Activated CD4-positive, alpha-beta T cell treated with anti-CD3 and anti-CD28 coated beads, Interleukin-2, Interleukin-4, amounts not matched to agents 100 ng/mL and 50 ng/mL, durations not matched to agents 16 hours and 8 hours (primary cell): ENCODE results near the gene TBC1D1.

ENCODE experiments used
- DNase-seq: peaks from one replicate; pipeline ENCODE4 v3.0.0-alpha.2; 2020; ENCODE audit warnings: low spot score

The TBC1D1 gene

DNA sequence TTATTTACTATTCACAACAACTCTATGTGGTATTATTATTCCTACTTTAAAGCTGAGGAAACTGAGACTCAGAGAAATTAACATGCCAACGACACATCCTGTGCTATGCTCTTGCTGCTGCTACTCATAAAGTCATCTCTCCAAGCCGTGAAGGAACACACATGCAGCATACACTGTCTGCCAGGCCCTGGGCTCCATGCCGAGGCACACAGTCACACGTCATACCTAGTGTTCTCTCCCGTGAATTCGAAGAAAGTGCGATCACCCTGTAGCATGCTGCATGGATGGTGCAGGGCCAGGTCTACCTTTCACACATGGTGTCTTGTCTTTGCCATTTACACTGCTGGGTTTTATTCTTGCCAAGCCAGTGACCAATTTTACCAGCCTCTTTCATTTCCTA is 34.1 kb downstream of the TBC1D1 start:
- DNase-seq = no peak

DNA sequence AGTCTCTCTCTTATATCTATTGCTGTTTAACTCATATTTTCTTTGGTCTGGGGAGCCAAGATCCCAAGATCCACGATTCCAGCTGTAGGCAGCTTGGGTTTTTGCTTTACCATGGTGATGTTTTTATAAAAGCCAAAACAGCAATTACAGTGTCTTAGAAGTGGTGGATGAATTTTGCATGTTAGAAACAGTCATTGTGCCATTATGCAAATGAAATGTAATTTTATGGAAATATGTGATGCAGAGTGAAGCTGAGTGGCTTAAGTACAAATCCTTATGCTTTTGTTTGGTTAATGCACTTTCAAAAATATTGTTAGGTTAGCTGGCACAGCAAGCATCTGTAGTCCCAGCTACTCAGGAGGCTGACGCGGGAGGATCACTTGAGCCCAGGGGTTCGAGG is 36.5 kb downstream of the TBC1D1 start:
- no peak for DNase-seq

DNA sequence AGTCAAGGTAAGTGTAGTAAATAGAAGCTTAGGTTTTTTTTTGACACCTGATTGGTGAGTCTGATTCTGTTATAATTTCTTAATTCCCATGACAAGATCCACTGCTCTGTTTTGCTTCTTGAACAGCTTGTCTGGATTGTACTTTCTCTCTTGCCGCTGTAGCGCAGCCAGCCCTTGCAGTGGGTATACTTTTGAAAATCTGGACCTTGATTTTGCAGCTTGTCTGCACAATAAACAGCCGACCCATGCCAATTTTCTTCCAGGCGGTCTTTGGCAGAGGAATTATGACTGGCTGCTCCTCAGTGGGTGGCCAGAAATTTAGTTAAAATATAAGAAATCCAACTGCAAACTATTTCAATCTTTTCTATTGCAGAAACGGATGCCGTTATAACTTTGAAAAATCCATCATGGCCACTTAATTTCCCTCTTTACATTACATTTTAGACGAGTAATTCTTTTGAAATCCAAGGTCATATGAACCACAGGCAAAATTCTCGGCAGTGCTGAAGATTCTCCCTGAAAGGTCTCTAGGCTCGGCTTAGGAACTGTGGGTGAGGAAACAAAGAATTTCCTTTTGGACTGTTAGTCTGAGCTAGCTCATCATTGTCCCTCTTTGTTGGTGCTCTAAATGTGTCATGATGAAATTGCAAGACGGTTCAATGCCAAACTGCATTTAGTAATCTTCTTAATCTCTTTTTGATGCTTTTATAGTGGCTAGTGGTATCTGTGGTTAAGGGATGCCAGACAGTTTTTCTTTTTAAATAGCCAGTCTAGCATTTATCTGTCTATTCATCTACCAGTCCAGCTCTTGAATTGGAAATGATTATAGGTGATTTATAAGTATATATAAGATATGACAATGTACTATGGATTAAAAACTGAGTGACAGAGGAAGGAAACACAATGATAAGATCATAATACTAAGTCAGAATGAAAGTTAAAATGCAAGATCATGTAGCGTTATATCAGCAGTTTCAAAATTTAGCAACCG is 37.8 kb downstream of the TBC1D1 start:
- DNase-seq = peak; percentile 44

DNA sequence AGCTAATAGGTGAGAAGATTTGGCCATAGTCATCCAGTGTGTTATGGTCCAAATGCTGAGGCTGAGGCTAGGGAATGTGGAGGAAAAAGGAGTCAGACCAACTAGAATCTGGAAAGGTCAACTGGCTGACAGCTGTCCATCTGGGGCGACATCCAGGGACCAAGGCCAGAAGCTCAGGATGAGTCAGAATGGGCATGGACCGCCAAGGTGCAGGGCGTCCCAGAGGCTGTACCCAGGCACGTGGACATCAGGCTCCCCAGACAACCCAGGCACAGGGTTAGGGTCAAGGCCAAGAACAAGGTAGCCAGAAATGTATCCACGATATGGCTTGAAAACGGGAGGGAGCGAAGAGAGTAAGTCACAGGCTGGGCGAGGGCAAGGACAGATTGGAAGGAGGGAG is 43.2 kb downstream of the TBC1D1 start:
- no peak for DNase-seq

DNA sequence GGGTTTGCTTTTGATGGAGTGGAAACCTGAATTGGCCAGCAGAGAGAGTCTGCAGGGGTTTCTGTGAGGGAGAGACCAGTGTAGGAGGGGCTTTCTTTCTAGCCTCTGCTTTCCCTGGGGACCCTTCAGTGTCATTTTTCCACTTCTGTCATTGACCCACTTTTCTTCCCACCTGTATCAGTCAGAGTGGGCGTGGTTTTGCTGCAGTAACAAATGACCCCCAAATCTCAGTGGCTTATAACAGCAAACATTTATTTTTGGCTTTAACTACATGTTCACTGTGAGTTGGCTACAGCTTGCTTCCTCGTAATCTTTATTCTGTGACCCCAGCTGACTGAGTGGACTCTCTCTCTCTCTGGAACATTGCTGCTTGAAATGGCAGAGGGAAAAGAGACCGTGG is 43.7 kb downstream of the TBC1D1 start:
- DNase-seq = no peak

DNA sequence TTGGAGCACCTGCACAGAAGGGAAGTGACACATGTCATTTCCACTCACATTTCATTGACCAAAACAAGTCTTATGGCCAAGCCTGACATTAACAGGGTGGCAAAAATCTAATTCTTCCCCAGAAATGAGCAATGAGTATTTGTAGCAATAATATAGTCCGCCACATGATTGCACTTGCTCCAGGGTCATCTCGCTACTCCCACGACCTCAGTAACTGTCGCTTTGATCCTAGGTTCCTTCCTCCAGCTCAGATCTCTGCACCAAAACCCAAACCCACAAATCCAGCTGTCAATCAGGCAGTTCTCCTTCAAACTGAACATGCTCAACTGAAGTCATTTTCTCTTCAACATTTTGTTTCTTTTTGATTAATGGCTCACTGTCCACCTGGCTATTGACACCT is 44.1 kb downstream of the TBC1D1 start:
- DNase-seq = no peak

DNA sequence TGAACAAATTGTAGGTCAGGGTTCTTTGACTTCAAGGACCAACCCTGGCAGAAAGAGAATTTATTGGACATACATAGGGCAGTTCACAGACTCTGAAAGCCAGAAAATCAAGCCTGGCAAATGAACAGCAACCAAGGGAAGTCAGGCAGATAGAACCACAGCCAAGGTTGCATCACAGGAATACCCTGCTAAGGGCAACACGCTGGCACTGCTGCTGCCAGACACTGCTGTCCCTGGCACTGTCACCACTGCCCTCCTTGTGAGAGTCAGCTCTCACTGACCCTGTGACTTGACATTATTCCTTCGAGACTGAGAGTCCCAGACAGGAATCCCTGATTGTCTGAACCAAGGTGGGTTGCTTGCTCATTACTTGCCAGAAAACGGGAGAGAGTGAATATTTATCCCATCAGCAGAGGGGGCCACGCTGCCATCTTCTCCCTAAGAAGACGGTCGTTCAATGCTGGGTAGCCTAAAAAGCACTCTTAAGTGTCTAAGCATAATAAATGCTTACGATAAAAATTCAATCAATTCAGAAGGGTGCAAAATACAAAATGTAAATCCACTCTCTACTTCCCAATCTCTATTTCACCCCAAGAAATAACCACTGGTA is 46.1 kb downstream of the TBC1D1 start:
- no peak for DNase-seq

DNA sequence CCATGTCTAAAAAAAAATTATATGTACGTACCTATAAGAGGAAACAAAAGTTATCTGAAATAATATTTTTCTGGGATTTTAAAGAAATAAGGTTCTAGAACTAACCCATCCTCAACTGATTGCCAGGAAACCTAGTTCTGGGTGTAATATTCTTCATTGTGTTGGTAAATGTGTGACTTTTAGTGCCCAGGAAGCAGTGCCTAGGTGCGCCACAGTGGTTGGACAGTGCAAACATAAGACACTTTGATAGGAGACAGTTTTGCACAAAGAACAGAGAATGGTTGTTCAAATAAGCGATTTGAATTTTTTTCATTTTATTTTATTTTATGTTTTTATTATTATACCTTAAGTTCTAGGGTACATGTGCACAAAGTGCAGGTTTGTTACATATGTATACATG is 47.3 kb downstream of the TBC1D1 start:
- no peak for DNase-seq

DNA sequence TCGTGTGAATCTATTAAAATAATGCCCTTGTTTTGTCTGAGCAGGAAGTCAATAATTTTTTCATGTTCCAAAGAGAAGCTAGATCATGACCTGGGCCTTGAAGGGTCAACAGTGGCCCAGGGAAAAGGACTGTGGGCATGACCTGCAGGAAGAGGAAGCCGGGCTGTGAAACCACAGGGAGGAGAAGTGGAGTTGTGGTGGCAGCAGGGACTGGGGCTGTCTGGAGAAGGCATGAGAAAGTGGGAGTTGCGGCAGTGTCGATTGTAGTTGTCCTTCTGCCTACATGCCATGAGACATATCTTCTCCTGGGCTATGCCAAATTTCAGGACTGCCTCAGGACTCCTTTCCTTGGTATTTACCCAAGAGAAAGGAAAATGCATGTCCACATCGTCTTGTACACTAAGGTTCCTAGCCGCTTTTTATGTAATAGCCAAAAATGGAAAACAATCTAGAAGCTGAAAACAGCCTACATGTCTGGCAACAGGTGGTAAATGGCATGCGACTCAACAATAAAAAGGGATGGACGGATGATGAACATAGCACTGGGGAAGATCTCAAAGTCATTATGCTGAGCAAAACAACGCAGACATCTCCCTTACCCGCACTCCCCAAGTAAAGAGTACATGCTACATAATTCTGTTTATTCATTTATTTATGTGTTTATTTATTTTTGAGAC is 55.8 kb downstream of the TBC1D1 start:
- no peak for DNase-seq

DNA sequence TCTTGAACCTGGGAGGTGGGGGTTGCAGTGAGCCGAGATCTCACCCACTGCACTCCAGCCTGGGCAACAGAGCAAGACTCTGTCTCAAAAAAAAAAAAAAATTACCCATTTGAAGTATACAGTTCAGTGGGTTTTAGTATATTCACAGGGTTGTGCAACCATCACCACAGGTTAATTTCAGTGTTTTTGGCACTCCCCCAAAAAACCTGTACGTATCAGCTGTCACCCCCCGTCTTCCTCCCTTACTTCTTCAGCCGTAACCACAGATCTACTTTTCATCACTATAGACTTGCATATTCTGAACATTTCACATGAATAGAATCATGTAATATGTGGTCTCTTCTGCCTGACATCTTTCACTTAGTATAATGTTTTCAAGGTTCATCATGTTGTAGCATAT is 57.7 kb downstream of the TBC1D1 start:
- DNase-seq = no peak

DNA sequence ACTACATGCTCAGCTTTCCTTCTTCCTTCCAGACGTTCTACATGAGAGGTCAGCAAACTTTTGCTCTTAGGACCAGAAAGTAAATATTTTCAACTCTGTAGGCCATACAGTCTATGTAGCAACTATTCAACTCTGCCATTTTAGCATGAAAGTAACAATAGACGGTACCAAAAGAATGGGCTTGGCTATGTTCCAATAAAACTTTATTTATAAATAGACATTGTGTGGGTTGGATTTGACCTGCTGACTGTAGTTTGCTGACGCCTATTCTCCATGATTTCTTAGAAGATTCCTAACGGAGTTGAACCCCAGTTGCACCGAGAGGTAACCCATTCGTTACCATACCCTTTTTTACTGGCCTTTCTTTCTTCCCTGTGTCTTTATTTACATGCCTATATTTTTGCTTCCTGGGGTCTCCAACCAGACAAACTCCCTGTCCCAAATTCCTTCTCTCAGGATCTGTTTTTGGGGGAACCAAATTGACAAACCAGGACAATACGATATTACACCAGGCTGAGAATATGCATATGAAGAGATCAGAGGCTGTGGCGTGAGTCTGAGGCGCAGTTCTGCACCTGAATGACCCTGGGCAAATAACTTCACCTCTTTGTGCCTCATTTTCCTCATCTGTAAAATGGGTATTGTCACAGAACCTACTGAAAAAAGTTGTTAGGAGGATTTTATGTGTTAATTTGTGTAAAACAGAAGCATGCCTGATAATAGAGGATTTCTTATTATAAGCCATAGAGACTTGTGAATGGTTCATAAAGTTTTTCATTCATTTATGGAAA is 58.9 kb downstream of the TBC1D1 start:
- no peak for DNase-seq

DNA sequence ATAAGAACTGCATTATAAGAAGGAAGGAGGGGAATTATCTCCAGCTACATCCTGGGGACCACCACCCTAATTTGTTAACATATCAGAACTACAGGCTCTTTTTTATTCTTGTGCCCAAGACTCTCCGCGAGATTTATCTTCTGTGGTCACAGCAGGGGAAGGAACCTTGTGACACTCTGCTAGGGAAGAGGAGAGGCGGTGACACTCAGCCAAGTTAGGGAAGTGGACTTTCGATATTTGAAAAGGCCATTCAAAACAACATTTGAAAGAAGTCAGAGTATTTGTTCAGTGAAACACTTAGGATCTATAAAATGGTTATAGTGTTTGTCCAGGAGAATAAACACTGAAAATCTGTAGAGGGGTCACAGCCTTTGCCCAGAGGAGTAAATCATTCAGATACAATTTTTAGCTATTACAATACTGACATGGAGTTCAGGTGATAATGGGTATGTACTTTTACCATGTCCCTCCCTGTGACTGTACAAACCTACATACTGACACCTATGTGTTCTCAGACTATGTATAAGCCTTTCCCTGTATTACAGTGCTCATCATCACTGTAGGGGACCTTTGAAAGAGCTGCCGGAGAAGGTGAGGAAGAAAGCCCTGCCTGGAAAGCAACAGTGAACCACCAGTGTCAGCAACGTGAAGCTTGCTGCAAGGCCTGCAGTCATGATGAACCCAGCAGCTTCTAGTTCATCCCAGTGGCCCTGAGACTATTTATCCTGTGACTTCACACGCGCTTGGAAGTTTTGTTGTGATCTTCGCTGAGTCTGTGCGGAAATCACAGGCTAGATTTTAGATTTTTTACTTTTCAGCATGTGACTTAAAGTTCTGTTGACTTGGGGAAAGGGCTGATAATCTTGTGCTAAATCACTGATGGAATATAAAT is 60.8 kb downstream of the TBC1D1 start:
- no peak for DNase-seq

DNA sequence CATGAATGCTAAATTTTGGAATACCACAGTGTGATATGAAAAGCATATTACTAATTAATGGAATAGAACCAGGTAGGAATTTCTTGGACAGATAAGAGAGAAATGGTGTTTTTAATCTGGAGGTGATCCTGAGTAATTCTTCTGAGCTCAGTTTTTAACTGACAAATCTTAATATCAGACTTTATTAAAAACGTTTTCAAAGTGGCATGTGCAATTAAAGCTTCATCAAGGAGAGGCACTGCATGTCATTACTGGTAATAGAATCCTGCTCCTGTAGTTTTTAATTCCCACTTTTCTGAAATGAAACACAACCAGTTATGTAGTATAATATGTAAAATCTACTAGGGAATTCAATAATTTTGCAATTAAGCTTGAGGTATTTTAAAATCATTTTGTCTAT is 62.3 kb downstream of the TBC1D1 start:
- no peak for DNase-seq

DNA sequence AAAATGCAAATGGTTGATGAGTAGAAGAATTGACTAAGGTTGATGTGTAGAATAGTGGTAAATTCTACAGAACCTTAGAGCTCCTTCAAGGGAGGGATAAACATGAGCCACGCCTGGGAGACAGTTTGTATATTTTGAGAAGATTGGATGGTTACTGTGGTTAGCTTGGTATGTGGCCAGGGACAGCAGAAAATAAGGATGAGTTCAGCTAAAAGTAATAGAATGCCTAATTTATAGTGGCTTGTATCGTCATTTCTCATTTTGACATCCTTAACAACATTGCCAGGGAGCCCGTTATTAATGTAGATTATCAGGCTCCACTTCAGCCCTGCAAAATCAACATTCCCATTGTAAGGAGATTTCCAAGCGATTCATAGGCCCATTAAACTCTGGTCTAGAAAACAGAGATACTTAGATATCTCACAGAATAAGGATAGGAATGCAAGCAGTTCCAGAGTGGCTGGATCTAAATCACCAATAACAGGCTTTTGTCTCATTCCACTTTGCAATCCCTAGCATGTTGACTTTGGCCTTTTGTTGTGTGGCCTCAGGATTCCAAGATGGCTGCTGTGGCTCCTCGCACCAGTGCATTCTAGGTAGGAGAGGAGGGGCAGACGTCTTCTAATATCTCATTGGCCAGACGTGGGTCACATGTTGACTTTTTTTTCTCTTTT is 62.9 kb downstream of the TBC1D1 start:
- DNase-seq = no peak

DNA sequence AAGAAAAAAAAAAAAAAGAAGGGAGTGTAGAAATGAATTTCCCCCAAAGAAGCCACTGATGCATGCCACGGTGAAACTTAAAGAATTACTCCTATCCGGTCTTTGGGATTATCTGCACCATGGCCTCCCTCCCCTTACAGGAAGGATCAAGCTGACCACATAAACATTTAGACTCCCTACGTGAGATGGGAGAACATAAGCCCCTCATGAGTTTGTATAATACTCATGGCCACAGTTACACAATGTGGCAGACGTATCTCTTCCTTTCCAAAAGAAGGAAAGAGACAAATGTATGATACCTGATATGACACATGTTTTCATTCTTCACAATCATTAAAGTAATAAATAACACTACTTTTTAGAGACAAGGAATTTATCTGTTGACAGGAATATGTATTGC is 66.1 kb downstream of the TBC1D1 start:
- DNase-seq = no peak

DNA sequence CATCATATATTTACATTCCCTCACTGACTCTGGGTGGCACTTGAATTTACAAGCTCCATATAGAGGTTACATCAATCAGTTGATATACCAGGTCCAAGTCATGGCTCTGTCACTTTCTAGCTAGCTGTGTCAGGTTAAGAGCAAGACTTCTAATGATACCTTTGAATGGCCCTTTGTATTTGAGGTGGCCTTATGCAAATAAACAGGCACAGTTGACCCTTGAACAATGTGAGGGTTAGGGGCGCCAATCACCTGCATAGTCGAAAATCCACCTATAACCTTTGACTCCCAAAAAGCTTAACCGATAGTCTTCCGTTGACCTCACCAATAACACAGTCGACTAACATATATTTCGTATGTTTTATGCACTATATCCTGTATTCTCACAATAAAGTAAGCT is 68.0 kb downstream of the TBC1D1 start:
- DNase-seq = no peak

DNA sequence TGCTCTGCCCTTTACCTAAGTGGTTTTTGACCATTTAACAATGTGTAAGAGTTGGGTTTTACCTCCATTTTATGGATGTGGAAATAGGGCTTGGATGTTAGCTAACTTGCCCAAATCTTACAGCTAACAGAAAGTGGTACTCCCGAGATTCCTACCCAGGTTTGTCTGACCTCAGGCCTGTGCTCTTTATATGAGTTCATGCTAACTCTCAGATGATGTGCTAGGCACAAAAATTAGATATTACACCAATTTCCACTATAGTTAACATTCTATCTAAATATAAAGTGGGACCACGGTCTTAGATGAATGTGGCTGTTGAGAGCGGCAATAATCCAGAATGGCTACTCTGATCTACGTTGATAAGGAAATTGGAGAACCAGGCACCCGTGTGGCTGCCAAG is 69.2 kb downstream of the TBC1D1 start, which contains the start of gene PTTG2:
PTTG2 (plus strand) TSS at position 301 of the 400 bp plus-strand sequence; CDS start at position 338, 37 bp downstream.
- no peak for DNase-seq

DNA sequence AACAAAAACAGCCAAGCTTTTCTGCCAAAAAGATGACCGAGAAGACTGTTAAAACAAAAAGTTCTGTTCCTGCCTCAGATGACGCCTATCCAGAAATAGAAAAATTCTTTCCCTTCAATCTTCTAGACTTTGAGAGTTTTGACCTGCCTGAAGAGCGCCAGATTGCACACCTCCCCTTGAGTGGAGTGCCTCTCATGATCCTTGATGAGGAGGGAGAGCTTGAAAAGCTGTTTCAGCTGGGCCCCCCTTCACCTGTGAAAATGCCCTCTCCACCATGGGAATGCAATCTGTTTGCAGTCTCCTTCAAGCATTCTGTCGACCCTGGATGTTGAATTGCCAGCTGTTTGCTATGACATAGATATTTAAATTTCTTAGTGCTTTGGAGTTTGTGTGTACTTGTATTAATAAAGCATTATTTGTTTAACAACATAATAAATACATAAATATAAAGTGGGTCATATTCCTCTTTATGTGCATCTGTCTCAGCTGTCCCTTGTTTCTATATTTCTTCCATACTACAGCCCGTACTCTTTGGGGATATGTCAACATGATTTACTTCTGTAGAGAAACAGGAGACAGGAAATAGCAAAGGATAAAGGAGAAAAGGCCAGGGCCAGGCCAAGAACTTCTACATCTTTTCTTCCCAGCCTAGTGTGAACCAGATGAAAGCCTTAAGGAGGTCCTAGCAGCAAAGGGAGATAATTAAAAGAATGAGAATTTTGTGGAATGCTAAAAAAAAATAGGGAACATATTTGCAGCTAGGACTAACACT is 70.0 kb downstream of the TBC1D1 start:
- no peak for DNase-seq

DNA sequence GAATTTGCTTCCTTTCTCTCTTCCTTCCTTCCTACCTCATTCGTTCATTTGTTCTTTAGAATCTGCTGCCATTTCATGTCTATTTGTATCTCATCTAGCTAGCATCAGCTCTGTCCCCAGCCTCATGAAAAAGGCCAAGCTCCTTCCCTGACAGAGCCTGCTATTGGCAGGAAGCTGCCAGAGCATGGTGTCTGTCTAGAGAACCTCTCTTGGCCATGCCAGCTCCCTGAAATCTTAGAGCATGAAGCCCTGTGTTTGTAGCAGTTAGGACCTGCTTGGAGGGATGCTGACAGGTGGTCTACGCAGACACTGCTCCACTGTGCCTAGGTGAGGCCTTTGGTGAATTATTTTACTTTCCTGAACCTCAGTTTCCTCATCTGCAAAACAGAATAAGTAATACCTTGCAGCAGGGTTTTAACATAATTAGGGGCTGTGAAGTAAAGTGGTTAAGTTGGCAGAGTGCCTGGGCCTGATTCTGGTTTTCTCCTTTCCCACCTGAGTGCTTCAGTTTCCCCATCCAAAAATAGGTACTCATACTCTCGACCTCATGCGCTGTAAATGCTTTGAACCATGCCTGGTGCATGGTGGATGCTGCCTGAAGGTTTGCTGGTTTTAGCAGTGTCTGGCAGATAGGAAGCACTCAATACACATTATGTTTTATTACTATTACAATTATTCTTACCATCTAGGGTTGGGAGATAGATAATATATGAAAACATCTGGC is 74.0 kb downstream of the TBC1D1 start:
- no peak for DNase-seq
